ENCODE results near the gene TM9SF1. TPM values are rescaled to one million over a fixed set of nuclear protein-coding genes. Genes with fewer than 3 reads are reported as not detected.
A peak's percentile ranks its signal among the peaks of the same experiment; 100 is the strongest.

TM9SF1 gene
- total RNA-seq, 1 donor from 2014 or later = 47.4 TPM

GRCh38 chr14:24189460-24189859, 5.8 kb downstream of the TM9SF1 start:
- Mint-ChIP-seq H3K9me3 (no peaks in the 10 kb centered on the region), H3K4me1 (peaks cover 37% of the 10 kb centered on the region), H3K4me3 (peak overlapping the region; percentile 98), H3K27ac (ENCODE audit: unreplicated experiment) (peak overlapping the region; percentile 9), H3K27me3 (ENCODE audit: low read depth) (peaks cover 3% of the 10 kb centered on the region), H3K36me3 (ENCODE audit: low read depth) (peaks cover 15% of the 10 kb centered on the region)
- no peak for TF ChIP-seq CTCF (conservative IDR thresholded peaks at IDR 0.05)
- no peak for DNase-seq (ENCODE audit: low read depth, low spot score)

GRCh38 chr14:24189059-24189375, 6.2 kb downstream of the TM9SF1 start:
- DNase-seq (ENCODE audit: low read depth, low spot score) = no peak
- TF ChIP-seq CTCF (conservative IDR thresholded peaks at IDR 0.05) = no peak
- H3K27me3 Mint-ChIP-seq (ENCODE audit: low read depth) = peaks cover 3% of the 10 kb centered on the region
- H3K36me3 Mint-ChIP-seq (ENCODE audit: low read depth) = peaks cover 14% of the 10 kb centered on the region
- peaks cover 33% of the 10 kb centered on the region for H3K4me1 Mint-ChIP-seq
- H3K27ac Mint-ChIP-seq (ENCODE audit: unreplicated experiment) = peak overlapping the region; percentile 92
- peak overlapping the region; percentile 98 for H3K4me3 Mint-ChIP-seq
- no peaks in the 10 kb centered on the region for H3K9me3 Mint-ChIP-seq

GRCh38 chr14:24188251-24189058, 6.8 kb downstream of the TM9SF1 start, which contains the start of gene IPO4:
TSS of gene IPO4 (minus strand) at chr14:24188816. CDS start at chr14:24188787, 29 bp downstream.
- DNase-seq (ENCODE audit: low read depth, low spot score) = peak; percentile 86
- Mint-ChIP-seq H3K9me3 (no peaks in the 10 kb centered on the region), H3K4me3 (peak within 1 kb of the TSS; percentile 98), H3K36me3 (ENCODE audit: low read depth) (peaks cover 13% of the 10 kb centered on the region), H3K4me1 (peaks cover 30% of the 10 kb centered on the region), H3K27ac (ENCODE audit: unreplicated experiment) (peak within 1 kb of the TSS; percentile 92), H3K27me3 (ENCODE audit: low read depth) (peaks cover 3% of the 10 kb centered on the region)
- no peak for TF ChIP-seq CTCF (conservative IDR thresholded peaks at IDR 0.05)

GRCh38 chr14:24187539-24187915, 7.7 kb downstream of the TM9SF1 start:
- H3K36me3 Mint-ChIP-seq (ENCODE audit: low read depth) = peaks cover 8% of the 10 kb centered on the region
- H3K4me1 Mint-ChIP-seq = peaks cover 29% of the 10 kb centered on the region
- no peak for TF ChIP-seq CTCF (conservative IDR thresholded peaks at IDR 0.05)
- H3K27me3 Mint-ChIP-seq (ENCODE audit: low read depth) = peaks cover 3% of the 10 kb centered on the region
- DNase-seq (ENCODE audit: low read depth, low spot score) = no peak
- H3K9me3 Mint-ChIP-seq = no peaks in the 10 kb centered on the region
- H3K4me3 Mint-ChIP-seq = peak overlapping the region; percentile 98
- peak overlapping the region; percentile 52 for H3K27ac Mint-ChIP-seq (ENCODE audit: unreplicated experiment)

GRCh38 chr14:24186831-24187538, 8.3 kb downstream of the TM9SF1 start:
- H3K27me3 Mint-ChIP-seq (ENCODE audit: low read depth) = peaks cover 3% of the 10 kb centered on the region
- H3K4me3 Mint-ChIP-seq = peak overlapping the region; percentile 98
- peaks cover 24% of the 10 kb centered on the region for H3K4me1 Mint-ChIP-seq
- H3K36me3 Mint-ChIP-seq (ENCODE audit: low read depth) = peaks cover 7% of the 10 kb centered on the region
- H3K27ac Mint-ChIP-seq (ENCODE audit: unreplicated experiment) = no peak overlapping the region
- TF ChIP-seq CTCF (conservative IDR thresholded peaks at IDR 0.05) = no peak
- no peak for DNase-seq (ENCODE audit: low read depth, low spot score)
- no peaks in the 10 kb centered on the region for H3K9me3 Mint-ChIP-seq
